ENCODE results near the gene LARGE1. TPM values are rescaled to one million over a fixed set of nuclear protein-coding genes. Genes with fewer than 3 reads are reported as not detected.

The LARGE1 gene
- total RNA-seq, 1 experiment from 2014 or later, result 2.5 TPM

DNA sequence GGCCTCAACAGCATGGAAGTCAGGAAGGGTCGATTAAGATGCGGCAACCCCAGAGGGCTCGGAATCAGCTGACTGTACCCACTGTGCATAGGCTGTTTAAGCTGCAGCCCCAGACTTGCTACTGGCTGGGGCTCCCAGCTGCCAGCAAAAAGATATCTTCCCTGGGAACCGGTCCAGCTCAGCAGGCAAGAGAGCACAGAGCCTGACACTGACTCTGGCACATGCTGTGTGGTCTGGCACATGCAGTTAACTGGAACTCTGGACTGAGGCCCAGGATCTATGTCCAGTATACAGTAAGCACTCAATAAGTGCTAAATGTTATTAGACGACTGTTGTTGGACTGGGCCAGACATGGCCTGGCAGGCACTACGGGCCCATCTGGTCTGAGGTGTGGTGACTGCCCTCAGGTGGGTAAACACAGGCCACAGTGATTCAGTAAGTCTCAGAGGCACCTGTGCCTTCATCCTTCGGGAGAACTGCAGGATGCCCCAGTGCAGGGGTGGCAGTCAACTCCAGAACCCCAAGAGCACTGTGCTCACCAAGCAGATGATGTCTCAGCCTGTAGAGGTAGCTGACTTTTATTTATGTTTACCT is 87.6 kb downstream of the LARGE1 start:
- DNase-seq (ENCODE audit: low read depth, low spot score) (no peak), ATAC-seq (no peak)
- Histone ChIP-seq H3K4me3 (ENCODE audit: low read depth in 2 of 2, low read length in 2 of 2) (no peak overlapping the region), H3K27me3 (ENCODE audit: control insufficient read depth, insufficient read depth, low read length) (no peaks in the 10 kb centered on the region), H3K36me3 (ENCODE audit: control insufficient read depth, insufficient read depth, low read length) (no peaks in the 10 kb centered on the region), H3K9me3 (ENCODE audit: control insufficient read depth, insufficient read depth, low read depth, low read length) (no peaks in the 10 kb centered on the region), H3K27ac (ENCODE audit: low read length) (no peak overlapping the region), H3K4me1 (ENCODE audit: control insufficient read depth, insufficient read depth, low read length) (no peaks in the 10 kb centered on the region)
- CTCF ChIA-PET, result no interaction called here
- intact Hi-C loops (cut with micrococcal nuclease; ENCODE audit: unreplicated experiment) (no loop called here), in situ Hi-C loops (cut with HindIII; ENCODE audit: low pct_unique_long_range_greater_than_20kb, low sequenced_read_pairs) (no loop called here)
- TF ChIP-seq, protein P1, sequence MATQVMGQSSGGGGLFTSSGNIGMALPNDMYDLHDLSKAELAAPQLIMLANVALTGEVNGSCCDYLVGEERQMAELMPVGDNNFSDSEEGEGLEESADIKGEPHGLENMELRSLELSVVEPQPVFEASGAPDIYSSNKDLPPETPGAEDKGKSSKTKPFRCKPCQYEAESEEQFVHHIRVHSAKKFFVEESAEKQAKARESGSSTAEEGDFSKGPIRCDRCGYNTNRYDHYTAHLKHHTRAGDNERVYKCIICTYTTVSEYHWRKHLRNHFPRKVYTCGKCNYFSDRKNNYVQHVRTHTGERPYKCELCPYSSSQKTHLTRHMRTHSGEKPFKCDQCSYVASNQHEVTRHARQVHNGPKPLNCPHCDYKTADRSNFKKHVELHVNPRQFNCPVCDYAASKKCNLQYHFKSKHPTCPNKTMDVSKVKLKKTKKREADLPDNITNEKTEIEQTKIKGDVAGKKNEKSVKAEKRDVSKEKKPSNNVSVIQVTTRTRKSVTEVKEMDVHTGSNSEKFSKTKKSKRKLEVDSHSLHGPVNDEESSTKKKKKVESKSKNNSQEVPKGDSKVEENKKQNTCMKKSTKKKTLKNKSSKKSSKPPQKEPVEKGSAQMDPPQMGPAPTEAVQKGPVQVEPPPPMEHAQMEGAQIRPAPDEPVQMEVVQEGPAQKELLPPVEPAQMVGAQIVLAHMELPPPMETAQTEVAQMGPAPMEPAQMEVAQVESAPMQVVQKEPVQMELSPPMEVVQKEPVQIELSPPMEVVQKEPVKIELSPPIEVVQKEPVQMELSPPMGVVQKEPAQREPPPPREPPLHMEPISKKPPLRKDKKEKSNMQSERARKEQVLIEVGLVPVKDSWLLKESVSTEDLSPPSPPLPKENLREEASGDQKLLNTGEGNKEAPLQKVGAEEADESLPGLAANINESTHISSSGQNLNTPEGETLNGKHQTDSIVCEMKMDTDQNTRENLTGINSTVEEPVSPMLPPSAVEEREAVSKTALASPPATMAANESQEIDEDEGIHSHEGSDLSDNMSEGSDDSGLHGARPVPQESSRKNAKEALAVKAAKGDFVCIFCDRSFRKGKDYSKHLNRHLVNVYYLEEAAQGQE (IDR thresholded peaks at IDR 0.05; ENCODE audit: insufficient read depth in 1 of 2, low read depth in 2 of 2, low read length in 1 of 2), result no peak
- no peak for TF ChIP-seq TCF7L2 (IDR thresholded peaks at IDR 0.05; ENCODE audit: low read depth, low read length)
- no peak for TF ChIP-seq SIN3A (IDR thresholded peaks at IDR 0.05; ENCODE audit: borderline replicate concordance, insufficient read depth, low read depth, low read length)
- TF ChIP-seq, protein P2, sequence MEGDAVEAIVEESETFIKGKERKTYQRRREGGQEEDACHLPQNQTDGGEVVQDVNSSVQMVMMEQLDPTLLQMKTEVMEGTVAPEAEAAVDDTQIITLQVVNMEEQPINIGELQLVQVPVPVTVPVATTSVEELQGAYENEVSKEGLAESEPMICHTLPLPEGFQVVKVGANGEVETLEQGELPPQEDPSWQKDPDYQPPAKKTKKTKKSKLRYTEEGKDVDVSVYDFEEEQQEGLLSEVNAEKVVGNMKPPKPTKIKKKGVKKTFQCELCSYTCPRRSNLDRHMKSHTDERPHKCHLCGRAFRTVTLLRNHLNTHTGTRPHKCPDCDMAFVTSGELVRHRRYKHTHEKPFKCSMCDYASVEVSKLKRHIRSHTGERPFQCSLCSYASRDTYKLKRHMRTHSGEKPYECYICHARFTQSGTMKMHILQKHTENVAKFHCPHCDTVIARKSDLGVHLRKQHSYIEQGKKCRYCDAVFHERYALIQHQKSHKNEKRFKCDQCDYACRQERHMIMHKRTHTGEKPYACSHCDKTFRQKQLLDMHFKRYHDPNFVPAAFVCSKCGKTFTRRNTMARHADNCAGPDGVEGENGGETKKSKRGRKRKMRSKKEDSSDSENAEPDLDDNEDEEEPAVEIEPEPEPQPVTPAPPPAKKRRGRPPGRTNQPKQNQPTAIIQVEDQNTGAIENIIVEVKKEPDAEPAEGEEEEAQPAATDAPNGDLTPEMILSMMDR (IDR thresholded peaks at IDR 0.05), result no peak
- TF ChIP-seq POLR2AphosphoS5 (IDR thresholded peaks at IDR 0.05; ENCODE audit: low read depth, low read length), result no peak
- no TSS peak for BruUV-seq (replicated peaks)
- POLR2A ChIA-PET, result no interaction called here

DNA sequence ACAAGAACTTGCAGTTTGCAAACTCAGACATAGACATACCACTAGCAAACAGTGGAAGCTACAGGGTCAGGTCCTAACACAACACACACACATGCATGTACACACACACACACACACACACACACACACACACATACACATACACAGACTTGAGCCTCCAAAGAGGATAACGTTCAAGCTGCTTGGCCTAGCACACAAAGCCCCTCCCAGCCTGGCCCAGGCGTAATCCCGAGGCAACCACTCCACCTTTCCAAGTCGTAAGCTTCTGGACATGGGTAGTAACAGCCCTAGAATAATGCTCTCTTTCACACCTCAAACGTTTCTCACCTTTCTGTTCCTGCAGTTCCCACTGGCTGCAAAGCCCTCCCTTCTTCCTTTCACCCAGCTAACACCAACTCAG is 88.6 kb downstream of the LARGE1 start:
- in situ Hi-C loops (cut with HindIII; ENCODE audit: low pct_unique_long_range_greater_than_20kb, low sequenced_read_pairs) (no loop called here), intact Hi-C loops (cut with micrococcal nuclease; ENCODE audit: unreplicated experiment) (no loop called here)
- Histone ChIP-seq H3K27me3 (ENCODE audit: control insufficient read depth, insufficient read depth, low read length) (no peaks in the 10 kb centered on the region), H3K4me3 (ENCODE audit: low read depth in 2 of 2, low read length in 2 of 2) (no peak overlapping the region), H3K27ac (ENCODE audit: low read length) (no peak overlapping the region), H3K4me1 (ENCODE audit: control insufficient read depth, insufficient read depth, low read length) (no peaks in the 10 kb centered on the region), H3K36me3 (ENCODE audit: control insufficient read depth, insufficient read depth, low read length) (no peaks in the 10 kb centered on the region), H3K9me3 (ENCODE audit: control insufficient read depth, insufficient read depth, low read depth, low read length) (no peaks in the 10 kb centered on the region)
- no peak for DNase-seq (ENCODE audit: low read depth, low spot score)
- BruUV-seq (replicated peaks), result no TSS peak
- ChIA-PET CTCF (no interaction called here), POLR2A (no interaction called here)
- TF ChIP-seq, protein P2 (IDR thresholded peaks at IDR 0.05), result no peak
- no peak for TF ChIP-seq POLR2AphosphoS5 (IDR thresholded peaks at IDR 0.05; ENCODE audit: low read depth, low read length)
- no peak for TF ChIP-seq TCF7L2 (IDR thresholded peaks at IDR 0.05; ENCODE audit: low read depth, low read length)
- TF ChIP-seq SIN3A (IDR thresholded peaks at IDR 0.05; ENCODE audit: borderline replicate concordance, insufficient read depth, low read depth, low read length), result no peak
- TF ChIP-seq, protein P1 (IDR thresholded peaks at IDR 0.05; ENCODE audit: insufficient read depth in 1 of 2, low read depth in 2 of 2, low read length in 1 of 2), result no peak
- ATAC-seq, result no peak

Data from Panc1 (cell line).